Measurements from ENCODE around the gene ZNF331.

- TF ChIP-seq TAF1 (IDR thresholded peaks at IDR 0.05; ENCODE audit: low read depth) (no peak), EP300 (IDR thresholded peaks at IDR 0.05; ENCODE audit: borderline replicate concordance) (no peak), MAX (IDR thresholded peaks at IDR 0.05) (no peak), RAD21 (IDR thresholded peaks at IDR 0.05; ENCODE audit: low read depth) (no peak), USF1 (IDR thresholded peaks at IDR 0.05) (no peak), REST (IDR thresholded peaks at IDR 0.05; ENCODE audit: low read depth) (no peak), ZBTB7A (IDR thresholded peaks at IDR 0.05; ENCODE audit: low read depth) (no peak), EGR1 (IDR thresholded peaks at IDR 0.05) (no peak), CEBPB (IDR thresholded peaks at IDR 0.05) (no peak), TCF12 (IDR thresholded peaks at IDR 0.05; ENCODE audit: low read depth) (no peak), CREB1 (IDR thresholded peaks at IDR 0.05; ENCODE audit: low read depth) (no peak)
Observed at GRCh38 chr19:53594811-53595509, 57.0 kb downstream of the ZNF331 start.
